Fibroblast of lung (primary cell): ENCODE results near the gene TMEM233. TPM values are rescaled to one million over a fixed set of nuclear protein-coding genes. Genes with fewer than 3 reads are reported as not detected.

Experiments
- DNase-seq, 2 donors: peaks; one replicate each; pipeline versions ENCODE4 v3.0.0 to v3.0.0-alpha.2; 2010; ENCODE audit warnings: low read depth in 2 of 2
- H2AFZ ChIP-seq: 2 replicates; pipeline ENCODE4 v1.5.1; 2012; ENCODE audit warnings: low read length, control low read depth, inconsistent platforms
- H3K27ac ChIP-seq: 2 replicates; pipeline ENCODE4 v1.5.1; 2011; ENCODE audit warnings: low read length, control low read depth; ENCODE audit not compliant: insufficient read depth
- H3K27me3 ChIP-seq: 2 replicates; pipeline ENCODE4 v1.5.1; 2011; ENCODE audit warnings: mild to moderate bottlenecking, low read length; ENCODE audit not compliant: control insufficient read depth, insufficient read depth
- H3K36me3 ChIP-seq: 2 replicates; pipeline ENCODE4 v1.5.1; 2011; ENCODE audit warnings: low read length; ENCODE audit not compliant: control insufficient read depth, insufficient read depth
- H3K4me1 ChIP-seq: 2 replicates; pipeline ENCODE4 v1.5.1; 2011; ENCODE audit warnings: low read length; ENCODE audit not compliant: control insufficient read depth, insufficient read depth; ENCODE audit errors: extremely low read depth
- H3K4me2 ChIP-seq: 2 replicates; pipeline ENCODE4 v1.5.1; 2011; ENCODE audit warnings: low read length, control low read depth; ENCODE audit not compliant: insufficient read depth; ENCODE audit errors: extremely low read depth
- H3K4me3 ChIP-seq, 4 experiments: fragments of 200-600 bp in 1 of 4; sonication (generic) in 1 of 4; replicated peaks in 1 of 4; 2 replicates each; pipeline ENCODE4 v1.5.1; 2011 to 2016; ENCODE audit warnings: low read length in 4 of 4, low read depth in 3 of 4, mild to moderate bottlenecking in 3 of 4, control low read depth in 2 of 4, inconsistent platforms in 1 of 4, mixed read lengths in 1 of 4; ENCODE audit not compliant: insufficient read depth in 1 of 4; ENCODE audit errors: control extremely low read depth in 1 of 4
- H3K79me2 ChIP-seq: 2 replicates; pipeline ENCODE4 v1.5.1; 2012; ENCODE audit warnings: mild to moderate bottlenecking, low read length, inconsistent platforms; ENCODE audit not compliant: control insufficient read depth, insufficient read depth
- H3K9ac ChIP-seq: 2 replicates; pipeline ENCODE4 v1.5.1; 2011; ENCODE audit warnings: mild to moderate bottlenecking, low read length, control low read depth; ENCODE audit not compliant: insufficient read depth
- H3K9me3 ChIP-seq: 2 replicates; pipeline ENCODE4 v1.5.1; 2012; ENCODE audit warnings: low read depth, low read length; ENCODE audit not compliant: control insufficient read depth, insufficient read depth
- H4K20me1 ChIP-seq: 2 replicates; pipeline ENCODE4 v1.5.1; 2011; ENCODE audit warnings: low read length; ENCODE audit not compliant: control insufficient read depth, insufficient read depth; ENCODE audit errors: extremely low read depth
- CTCF ChIP-seq, 2 donors: IDR thresholded peaks in 1 of 2; conservative IDR thresholded peaks in 1 of 2; 1 replicate in 1 of 2; 2 replicates in 1 of 2; pipeline ENCODE4 v1.5.1; 2011 to 2012; ENCODE audit warnings: low read length in 2 of 2, control low read depth in 1 of 2, inconsistent platforms in 1 of 2, low read depth in 1 of 2, mild to moderate bottlenecking in 1 of 2
- EZH2 ChIP-seq: IDR thresholded peaks from 2 replicates; pipeline ENCODE4 v1.5.1; 2012; ENCODE audit warnings: low read length, control low read depth, mild to moderate bottlenecking; ENCODE audit errors: missing control alignments
- polyA plus RNA-seq, 2 donors: library from polyadenylated mRNA; depleted of rRNA in 1 of 2; stranded (reverse) in 1 of 2; unstranded in 1 of 2; fragments of >200 nt; gene quantifications; 2 replicates each; pipeline ENCODE4 v1.2.1, GENCODE V29; 2011 to 2012; ENCODE audit warnings: missing spikeins in 1 of 2
- total RNA-seq: library from RNA; depleted of rRNA; stranded (reverse); fragments of >200 nt; gene quantifications from 2 replicates; pipeline ENCODE4 v1.2.1, GENCODE V29; 2014

TMEM233 gene
- total and polyA plus RNA-seq, 2 donors (not counting 1 experiment from before 2014, with no cell fraction given): under 0.01 TPM; not detected in 1

- Histone ChIP-seq H3K9me3 (no peaks in the 10 kb centered on the region), H3K4me2 (peak within 1 kb of the TSS; percentile 79), H3K79me2 (peaks cover 15% of the 10 kb centered on the region), H3K27ac (peak within 1 kb of the TSS; percentile 78), H3K36me3 (peaks cover 2% of the 10 kb centered on the region), H3K27me3 (no peaks in the 10 kb centered on the region), H3K9ac (peak within 1 kb of the TSS; percentile 78), H4K20me1 (no peaks in the 10 kb centered on the region), H3K4me1 (no peaks in the 10 kb centered on the region), H2AFZ (peak within 1 kb of the TSS; percentile 92), H3K4me3 (peak within 1 kb of the TSS; percentile 64 to 100 (median 86))
- no peak for TF ChIP-seq EZH2
- peak; percentile 66 to 89 for TF ChIP-seq CTCF (conservative IDR thresholded peaks at IDR 0.05 in 1 of 2, IDR thresholded peaks at IDR 0.05 in 1 of 2; ENCODE audit: low read depth in 1 of 2, low read length in 2 of 2)
- DNase-seq: peak; percentile 97
These were observed 74.2 kb downstream of the TMEM233 start, which contains the start of gene PRKAB1 for GRCh38 chr12:119667577-119668323. TSS of gene PRKAB1 (plus strand) at chr12:119668133. CDS start at chr12:119668245, 112 bp downstream.

- Histone ChIP-seq H3K9ac (peak overlapping the region; percentile 78), H3K4me2 (peak overlapping the region; percentile 26), H3K36me3 (peaks cover 2% of the 10 kb centered on the region), H4K20me1 (no peaks in the 10 kb centered on the region), H3K27ac (peak overlapping the region; percentile 78), H3K9me3 (no peaks in the 10 kb centered on the region), H3K27me3 (no peaks in the 10 kb centered on the region), H3K4me3 (peak overlapping the region; percentile 64 to 100 (median 86)), H3K79me2 (peaks cover 15% of the 10 kb centered on the region), H2AFZ (peak overlapping the region; percentile 92), H3K4me1 (no peaks in the 10 kb centered on the region)
- TF ChIP-seq CTCF (conservative IDR thresholded peaks at IDR 0.05 in 1 of 2, IDR thresholded peaks at IDR 0.05 in 1 of 2; ENCODE audit: low read depth in 1 of 2, low read length in 2 of 2): no peak
- DNase-seq: peak; percentile 11 to 13
These were observed 74.8 kb downstream of the TMEM233 start for GRCh38 chr12:119668324-119668841.

GRCh38 chr12:119669744-119670472 is 76.3 kb downstream of the TMEM233 start:
- H3K79me2 ChIP-seq: peaks cover 15% of the 10 kb centered on the region
- H4K20me1 ChIP-seq: no peaks in the 10 kb centered on the region
- H3K9ac ChIP-seq: no peak overlapping the region
- TF ChIP-seq CTCF (conservative IDR thresholded peaks at IDR 0.05 in 1 of 2, IDR thresholded peaks at IDR 0.05 in 1 of 2; ENCODE audit: low read depth in 1 of 2, low read length in 2 of 2): no peak
- TF ChIP-seq EZH2: no peak
- no peak for DNase-seq
- H3K9me3 ChIP-seq: no peaks in the 10 kb centered on the region
- H3K4me1 ChIP-seq: no peaks in the 10 kb centered on the region
- H2AFZ ChIP-seq: no peak overlapping the region
- no peak overlapping the region for H3K4me2 ChIP-seq
- peak overlapping the region in 1 of 4 experiments; percentile 2 for H3K4me3 ChIP-seq
- H3K27me3 ChIP-seq: no peaks in the 10 kb centered on the region
- H3K27ac ChIP-seq: no peak overlapping the region
- H3K36me3 ChIP-seq: peaks cover 8% of the 10 kb centered on the region
